H1 (cell line): ENCODE results near the gene ENPEP. TPM values are rescaled to one million over a fixed set of nuclear protein-coding genes. Genes with fewer than 3 reads are reported as not detected.

ENCODE experiments used
- CTCF ChIA-PET: fragments of 300-600 bp; sonication (Branson Sonifier 250); formaldehyde crosslinking; loops from one replicate; lab custom pipeline; 2021; ENCODE audit not compliant: partially characterized antibody; lab: Charles Lee
- POLR2A ChIA-PET: fragments of 300-600 bp; sonication (Branson Sonifier 250); formaldehyde crosslinking; loops from one replicate; lab custom pipeline; 2021; ENCODE audit warnings: inconsistent platforms; ENCODE audit not compliant: partially characterized antibody; lab: Charles Lee
- DNase-seq, 2 experiments: peaks; one replicate each; pipeline versions ENCODE4 v3.0.0 to v3.0.0-alpha.2; 2010 to 2022; ENCODE audit warnings: low spot score in 2 of 2, low read depth in 1 of 2, mixed read lengths in 1 of 2
- FAIRE-seq: peaks from 2 replicates; lab custom pipeline; 2011; peaks lifted over from hg19 to GRCh38; lab: Jason Lieb, UNC
- H2AFZ ChIP-seq: 2 replicates; pipeline ENCODE4 v1.8.1; 2012; ENCODE audit warnings: low read length, inconsistent platforms
- H2AK5ac ChIP-seq: 2 replicates; pipeline ENCODE4 v1.6.1; 2013; ENCODE audit warnings: low read depth, low read length
- H2BK120ac ChIP-seq: replicated peaks from 2 replicates; pipeline ENCODE3; 2013; ENCODE audit warnings: low read depth, low read length, inconsistent platforms
- H2BK12ac ChIP-seq: 2 replicates; pipeline ENCODE4 v1.6.1; 2013; ENCODE audit warnings: low read depth, low read length
- H2BK15ac ChIP-seq: 2 replicates; pipeline ENCODE4 v1.6.1; 2013; ENCODE audit warnings: low read length
- H2BK20ac ChIP-seq: 2 replicates; pipeline ENCODE4 v1.6.1; 2013; ENCODE audit warnings: low read length
- H2BK5ac ChIP-seq: 2 replicates; pipeline ENCODE4 v1.6.1; 2013; ENCODE audit warnings: low read depth, low read length
- H3K14ac ChIP-seq: 2 replicates; pipeline ENCODE4 v1.6.1; 2013; ENCODE audit warnings: inconsistent platforms; ENCODE audit not compliant: insufficient read length
- H3K18ac ChIP-seq: 2 replicates; pipeline ENCODE4 v1.6.1; 2013; ENCODE audit warnings: low read length; ENCODE audit errors: extremely low read depth
- H3K23ac ChIP-seq: 2 replicates; pipeline ENCODE4 v1.6.1; 2013; ENCODE audit warnings: inconsistent platforms; ENCODE audit not compliant: insufficient read length
- H3K23me2 ChIP-seq: 2 replicates; pipeline ENCODE4 v1.6.1; 2013; ENCODE audit warnings: low read depth, low read length
- H3K27ac ChIP-seq: 2 replicates; pipeline ENCODE4 v1.6.1; 2011; ENCODE audit warnings: low read depth, low read length, inconsistent platforms
- H3K27me3 ChIP-seq, 4 experiments: replicated peaks in 1 of 4; 1 replicate in 1 of 4; 2 replicates in 3 of 4; pipeline versions ENCODE4 v1.6.1 to v1.8.1; 2011 to 2013; ENCODE audit warnings: low read length in 3 of 4, mild to moderate bottlenecking in 3 of 4, inconsistent platforms in 2 of 4, mixed read lengths in 2 of 4, moderate library complexity in 1 of 4; ENCODE audit not compliant: control insufficient read depth in 3 of 4, insufficient read depth in 3 of 4; ENCODE audit errors: extremely low read depth in 1 of 4
- H3K36me3 ChIP-seq, 4 experiments: 2 replicates each; pipeline versions ENCODE4 v1.6.1 to v1.8.1; 2011 to 2013; ENCODE audit warnings: mild to moderate bottlenecking in 4 of 4, low read length in 3 of 4, moderate library complexity in 2 of 4, control low read depth in 1 of 4, inconsistent platforms in 1 of 4; ENCODE audit not compliant: insufficient read depth in 4 of 4, control insufficient read depth in 2 of 4
- H3K4ac ChIP-seq: replicated peaks from 2 replicates; pipeline ENCODE3; 2013; ENCODE audit warnings: low read length, low read depth, mixed read lengths, inconsistent platforms; ENCODE audit not compliant: insufficient read length
- H3K4me1 ChIP-seq, 4 experiments: replicated peaks in 1 of 4; 1 replicate in 1 of 4; 2 replicates in 3 of 4; pipeline versions ENCODE4 v1.6.1 to v1.8.1; 2011 to 2013; ENCODE audit warnings: low read length in 3 of 4, inconsistent platforms in 2 of 4, mixed read lengths in 1 of 4; ENCODE audit not compliant: insufficient read depth in 4 of 4, control insufficient read depth in 3 of 4
- H3K4me2 ChIP-seq, 2 experiments: 2 replicates each; pipeline versions ENCODE4 v1.6.1 to v1.8.1; 2011 to 2013; ENCODE audit warnings: low read depth in 2 of 2, low read length in 2 of 2, control low read depth in 1 of 2, inconsistent platforms in 1 of 2, mild to moderate bottlenecking in 1 of 2; ENCODE audit not compliant: insufficient read depth in 1 of 2
- H3K4me3 ChIP-seq, 4 experiments: fragments of 200-600, 300-600 bp in 1 of 4; sonication (generic), shearing (Covaris generic), sonication (Bioruptor Twin) in 1 of 4; 2 replicates each; pipeline versions ENCODE4 v1.5.1 to v1.8.1; 2011 to 2016; ENCODE audit warnings: low read length in 4 of 4, low read depth in 3 of 4, control low read depth in 2 of 4, inconsistent platforms in 2 of 4, mild to moderate bottlenecking in 2 of 4, mixed read lengths in 1 of 4, moderate library complexity in 1 of 4; ENCODE audit not compliant: insufficient read depth in 2 of 4; ENCODE audit errors: extremely low read depth in 1 of 4
- H3K56ac ChIP-seq: replicated peaks from 2 replicates; pipeline ENCODE3; 2013; ENCODE audit warnings: low read depth, mild to moderate bottlenecking, mixed read lengths, low read length, inconsistent platforms; ENCODE audit not compliant: insufficient read length
- H3K79me1 ChIP-seq: 2 replicates; pipeline ENCODE4 v1.6.1; 2013; ENCODE audit warnings: low read depth, low read length, control low read depth
- H3K79me2 ChIP-seq, 2 experiments: 2 replicates each; pipeline versions ENCODE4 v1.6.1 to v1.8.1; 2012 to 2013; ENCODE audit warnings: low read length in 2 of 2, mild to moderate bottlenecking in 2 of 2, inconsistent platforms in 1 of 2; ENCODE audit not compliant: insufficient read depth in 2 of 2, control insufficient read depth in 1 of 2
- H3K9ac ChIP-seq, 4 experiments: replicated peaks in 1 of 4; 1 replicate in 1 of 4; 2 replicates in 3 of 4; pipeline versions ENCODE4 v1.6.1 to v1.8.1; 2011 to 2013; ENCODE audit warnings: low read depth in 3 of 4, low read length in 3 of 4, control low read depth in 2 of 4, mild to moderate bottlenecking in 2 of 4, moderate library complexity in 2 of 4, inconsistent platforms in 1 of 4; ENCODE audit errors: extremely low read depth in 1 of 4
- H3K9me3 ChIP-seq, 2 experiments: 2 replicates each; pipeline versions ENCODE4 v1.6.1 to v1.8.1; 2012 to 2013; ENCODE audit warnings: mild to moderate bottlenecking in 2 of 2, moderate library complexity in 2 of 2, control low read depth in 1 of 2, inconsistent platforms in 1 of 2, low read depth in 1 of 2, low read length in 1 of 2, mixed read lengths in 1 of 2; ENCODE audit not compliant: insufficient read depth in 2 of 2
- H4K20me1 ChIP-seq, 2 experiments: replicated peaks in 1 of 2; 2 replicates each; pipeline versions ENCODE3 to v1.8.1; 2011 to 2013; ENCODE audit warnings: inconsistent platforms in 2 of 2, low read length in 2 of 2, mild to moderate bottlenecking in 1 of 2; ENCODE audit not compliant: insufficient read depth in 2 of 2, control insufficient read depth in 1 of 2
- H4K5ac ChIP-seq: 2 replicates; pipeline ENCODE4 v1.6.1; 2013; ENCODE audit warnings: low read length, low read depth, mixed read lengths, inconsistent platforms; ENCODE audit not compliant: insufficient read length
- H4K8ac ChIP-seq: 2 replicates; pipeline ENCODE4 v1.8.0; 2013; ENCODE audit warnings: mild to moderate bottlenecking, moderate library complexity, low read length, inconsistent platforms; ENCODE audit not compliant: insufficient read depth; ENCODE audit errors: extremely low read depth
- H4K91ac ChIP-seq: replicated peaks from 2 replicates; pipeline ENCODE3; 2013; ENCODE audit warnings: low read length, mixed read lengths, inconsistent platforms; ENCODE audit not compliant: insufficient read length
- ASH2L ChIP-seq: fragments of 200-600, 300-600 bp; sonication (generic); IDR thresholded peaks from one replicate; pipeline ENCODE4 v1.7.1; 2017; ENCODE audit warnings: low read length
- ATF3 ChIP-seq: IDR thresholded peaks from 2 replicates; pipeline ENCODE4 v1.6.1; 2011; ENCODE audit warnings: low read depth, mild to moderate bottlenecking, low read length; ENCODE audit not compliant: insufficient read depth
- BRCA1 ChIP-seq: IDR thresholded peaks from 2 replicates; pipeline ENCODE4 v1.6.1; 2012; ENCODE audit warnings: low read depth, low read length, improper control_type of control experiment
- CEBPB ChIP-seq: IDR thresholded peaks from 2 replicates; pipeline ENCODE4 v1.6.1; 2012; ENCODE audit warnings: low read depth, low read length
- EZH2 ChIP-seq: fragments of 200-600 bp; sonication (generic); IDR thresholded peaks from 2 replicates; pipeline ENCODE4 v1.7.1; 2012; ENCODE audit warnings: low read depth, mild to moderate bottlenecking, moderate library complexity, low read length, inconsistent platforms; ENCODE audit not compliant: severe bottlenecking
- MAFK ChIP-seq: IDR thresholded peaks from 2 replicates; pipeline ENCODE4 v1.6.1; 2012; ENCODE audit warnings: low read depth, mild to moderate bottlenecking, improper control_type of control experiment, low read length
- POLR2AphosphoS5 ChIP-seq: IDR thresholded peaks from 2 replicates; pipeline ENCODE4 v1.6.1; 2011; ENCODE audit warnings: low read depth, low read length
- RNF2 ChIP-seq: fragments of 200-900, 300-1000 bp; sonication (generic); IDR thresholded peaks from 2 replicates; pipeline ENCODE4 v1.7.1; 2016; ENCODE audit warnings: borderline replicate concordance, low read depth, mild to moderate bottlenecking, antibody characterized with exemption, low read length; ENCODE audit not compliant: poor library complexity, severe bottlenecking; ENCODE audit errors: missing control alignments
- SIX5 ChIP-seq: IDR thresholded peaks from 2 replicates; pipeline ENCODE4 v1.6.1; 2011; ENCODE audit warnings: mild to moderate bottlenecking, low read depth, low read length
- SRF ChIP-seq: IDR thresholded peaks from 2 replicates; pipeline ENCODE4 v1.6.1; 2011; ENCODE audit warnings: mild to moderate bottlenecking, low read depth, low read length, moderate library complexity
- WGBS, 2 experiments: shearing (Covaris generic) in 1 of 2; methylation state at CpG; one replicate each; pipeline versions ENCODE4 v1.1.6 to v1.1.7; 2013 to 2015; ENCODE audit warnings: low lambda C conversion rate in 2 of 2, mixed read lengths in 2 of 2, inconsistent platforms in 1 of 2, low coverage in 1 of 2, missing lambda C conversion rate in 1 of 2; ENCODE audit not compliant: insufficient replicate concordance in 2 of 2, insufficient coverage in 1 of 2, insufficient read length in 1 of 2; ENCODE audit errors: extremely low coverage in 1 of 2, missing lambda C conversion rate in 1 of 2; 5-methylcytosine and 5-hydroxymethylcytosine counted together
- polyA plus RNA-seq, 7 experiments: library from polyadenylated mRNA; depleted of rRNA in 3 of 7; stranded (reverse) in 5 of 7; unstranded in 2 of 7; fragments of >200 nt in 5 of 7; fragments of 200-250 nt in 2 of 7; gene quantifications; 1 replicate in 5 of 7; 2 replicates in 1 of 7; 4 replicates in 1 of 7; pipeline versions ENCODE4 v1.2.1 to v1.2.3, GENCODE V29; 2011 to 2013; ENCODE audit warnings: missing spikeins in 2 of 7, mixed read lengths in 2 of 7
- total RNA-seq: library from RNA; stranded (reverse); fragmentation: NEBNext Ultra II Directional; extraction: Animal tissue kit (Norgen Biotek cat#: 25700); gene quantifications from 2 replicates; pipeline ENCODE4 v1.2.1, GENCODE V29; 2021

ENPEP gene
- total and polyA plus RNA-seq, 2 of the 8 experiments (the other 6 are each of a cell fraction or from before 2014, with no cell fraction given) = 0.09 to 0.61 TPM

DNA sequence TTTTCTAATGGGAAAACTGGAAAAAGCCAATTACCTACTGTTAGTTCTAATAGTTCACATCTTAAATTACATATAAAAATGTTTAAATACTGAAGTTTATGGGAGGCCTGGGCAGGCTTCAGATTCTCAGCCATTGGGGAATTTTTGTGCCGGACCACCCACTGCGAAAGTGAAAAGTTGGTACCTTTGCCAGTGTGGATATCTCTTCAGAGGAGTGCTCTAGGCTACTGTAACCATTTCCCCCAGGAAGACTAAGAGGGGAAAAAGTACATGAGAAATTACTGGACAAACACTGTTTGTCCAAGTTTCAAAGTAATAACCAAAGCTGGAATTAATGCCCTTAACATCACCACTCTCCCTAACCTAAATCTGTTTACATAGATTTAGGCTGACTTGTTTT lies 126.1 kb downstream of the ENPEP start:
- Histone ChIP-seq H3K27me3 (no peaks in the 10 kb centered on the region), H3K79me1 (no peaks in the 10 kb centered on the region), H2BK20ac (no peak overlapping the region), H3K14ac (no peak overlapping the region), H3K23me2 (no peaks in the 10 kb centered on the region), H3K4me3 (no peak overlapping the region), H3K79me2 (no peaks in the 10 kb centered on the region), H3K4me1 (no peaks in the 10 kb centered on the region), H3K18ac (no peak overlapping the region), H3K36me3 (no peaks in the 10 kb centered on the region), H4K5ac (no peak overlapping the region), H3K4ac (no peak overlapping the region), H4K91ac (no peak overlapping the region), H3K4me2 (no peak overlapping the region), H3K23ac (no peak overlapping the region), H2BK5ac (no peak overlapping the region), H3K27ac (no peak overlapping the region), H4K8ac (no peak overlapping the region), H2BK12ac (no peak overlapping the region), H2BK120ac (no peak overlapping the region), H2BK15ac (no peak overlapping the region), H2AK5ac (no peak overlapping the region), H3K9ac (no peak overlapping the region), H2AFZ (no peak overlapping the region), H3K9me3 (no peaks in the 10 kb centered on the region), H3K56ac (no peak overlapping the region), H4K20me1 (no peaks in the 10 kb centered on the region)
- ChIA-PET POLR2A (no interaction called here), CTCF (interaction anchor here (1.4 kb wide), 1 partner anchor 16 kb away, joined by 5 read pairs; no protein-coding TSS in a partner anchor)
- DNase-seq = no peak
- 89% methylated on average over 2 of the region's 2 CpGs; no CpG with 5 or more reads in 1 of the 2 experiments for WGBS, 2 experiments
- no peak for FAIRE-seq
- no peak for TF ChIP-seq RNF2
- TF ChIP-seq POLR2AphosphoS5 = no peak
- no peak for TF ChIP-seq SRF
- TF ChIP-seq BRCA1 = no peak
- TF ChIP-seq MAFK = no peak
- TF ChIP-seq ASH2L = no peak
- TF ChIP-seq CEBPB = no peak
- TF ChIP-seq EZH2 = no peak
- TF ChIP-seq SIX5 = no peak
- no peak for TF ChIP-seq ATF3
